Testis (tissue), 3 donors: ENCODE results near the gene LRIG1. TPM values are rescaled to one million over a fixed set of nuclear protein-coding genes. Genes with fewer than 3 reads are reported as not detected.

ENCODE experiments used
- DNase-seq: peaks from one replicate; pipeline ENCODE4 v3.0.0-alpha.2; 2019
- H3K27ac ChIP-seq, 2 donors: fragments of 200-600 bp; sonication (generic); one replicate each; pipeline ENCODE4 v1.5.1; 2019
- H3K27me3 ChIP-seq: fragments of 200-600 bp; sonication (generic); one replicate; pipeline ENCODE4 v1.5.1; 2019
- H3K36me3 ChIP-seq: fragments of 200-600 bp; sonication (generic); one replicate; pipeline ENCODE4 v1.5.1; 2017; ENCODE audit warnings: low read depth; ENCODE audit errors: missing control alignments
- H3K4me1 ChIP-seq: fragments of 200-600 bp; sonication (generic); one replicate; pipeline ENCODE4 v1.5.1; 2019
- H3K4me3 ChIP-seq, 2 donors: fragments of 200-600 bp; sonication (generic); one replicate each; pipeline ENCODE4 v1.5.1; 2017 to 2019
- H3K9me3 ChIP-seq: fragments of 200-600 bp; sonication (generic); one replicate; pipeline ENCODE4 v1.5.1; 2017
- CTCF ChIP-seq, 3 experiments: fragments of 450-650 bp in 2 of 3; fragments of 200-600 bp in 1 of 3; sonication (generic) in 1 of 3; IDR thresholded peaks; one replicate each; pipeline ENCODE4 v1.5.1; 2016 to 2019; ENCODE audit warnings: antibody characterized with exemption in 3 of 3, mild to moderate bottlenecking in 2 of 3, moderate library complexity in 1 of 3
- POLR2A ChIP-seq: fragments of 450-650 bp; IDR thresholded peaks from one replicate; pipeline ENCODE4 v1.6.1; 2017; ENCODE audit warnings: antibody characterized with exemption, mild to moderate bottlenecking, moderate library complexity
- WGBS, 2 donors: methylation state at CpG; one replicate each; pipeline ENCODE4 v1.1.5; 2018; 5-methylcytosine and 5-hydroxymethylcytosine counted together
- intact Hi-C: fragments of 100-400 bp; cut with DNase I; formaldehyde crosslinking; loops from one replicate; pipeline ENCODE4 v1.15.1; 2023; ENCODE audit warnings: low total_unique reads
- polyA plus RNA-seq: library from polyadenylated mRNA; stranded (reverse); fragments of 350-450 nt; fragmentation: Illumina TruSeq; extraction: RNeasy Lipid Tissue Mini Kit (QIAGEN cat#74804); gene quantifications from one replicate; pipeline ENCODE4 v1.2.3, GENCODE V29; 2014; ENCODE audit warnings: low read depth, low replicate concordance; ENCODE audit not compliant: insufficient read depth
- total RNA-seq, 2 donors: library from RNA; depleted of rRNA; stranded (reverse); fragments of >200 nt; gene quantifications; one replicate each; pipeline ENCODE4 v1.2.3, GENCODE V29; 2016

Gene LRIG1
- total and polyA plus RNA-seq, 3 donors from 2014 or later, result 62.7 to 107 (median 77.9) TPM

GRCh38 chr3:66532160-66532587, 31.4 kb upstream of the LRIG1 start:
- WGBS, 2 donors, result 79 to 95% methylated on average over 1 of the region's 1 CpG
- Histone ChIP-seq H3K4me3 (no peak overlapping the region), H3K27ac (no peak overlapping the region), H3K27me3 (no peaks in the 10 kb centered on the region), H3K4me1 (no peaks in the 10 kb centered on the region), H3K36me3 (no peaks in the 10 kb centered on the region), H3K9me3 (no peaks in the 10 kb centered on the region)
- intact Hi-C loops, result no loop called here
- no peak for DNase-seq
- TF ChIP-seq POLR2A (no peak), CTCF (IDR thresholded peaks at IDR 0.05) (no peak)

GRCh38 chr3:66531256-66531655, 30.4 kb upstream of the LRIG1 start:
- TF ChIP-seq POLR2A (no peak), CTCF (IDR thresholded peaks at IDR 0.05) (no peak)
- no peak overlapping the region for H3K4me3 ChIP-seq
- no peak overlapping the region for H3K27ac ChIP-seq
- H3K36me3 ChIP-seq, result no peaks in the 10 kb centered on the region
- intact Hi-C loops, result no loop called here
- H3K9me3 ChIP-seq, result no peaks in the 10 kb centered on the region
- DNase-seq, result no peak
- no peaks in the 10 kb centered on the region for H3K4me1 ChIP-seq
- WGBS, 2 donors, result 90 to 95% methylated on average over 1 of the region's 1 CpG
- H3K27me3 ChIP-seq, result no peaks in the 10 kb centered on the region

- DNase-seq, result no peak
- Histone ChIP-seq H3K9me3 (no peaks in the 10 kb centered on the region), H3K27me3 (no peaks in the 10 kb centered on the region), H3K36me3 (no peaks in the 10 kb centered on the region), H3K4me3 (no peak overlapping the region), H3K27ac (no peak overlapping the region), H3K4me1 (no peaks in the 10 kb centered on the region)
- no peak for TF ChIP-seq CTCF (IDR thresholded peaks at IDR 0.05)
- TF ChIP-seq POLR2A, result no peak
- 74 to 76% methylated on average over 4 of the region's 4 CpGs for WGBS, 2 donors
- intact Hi-C loops, result no loop called here
These were observed 26.4 kb upstream of the LRIG1 start for GRCh38 chr3:66527246-66527645.

GRCh38 chr3:66525771-66526170, 24.9 kb upstream of the LRIG1 start:
- H3K4me1 ChIP-seq, result no peaks in the 10 kb centered on the region
- no peaks in the 10 kb centered on the region for H3K27me3 ChIP-seq
- no peaks in the 10 kb centered on the region for H3K9me3 ChIP-seq
- DNase-seq, result no peak
- no peak overlapping the region for H3K27ac ChIP-seq
- no peaks in the 10 kb centered on the region for H3K36me3 ChIP-seq
- TF ChIP-seq POLR2A, result no peak
- TF ChIP-seq CTCF (IDR thresholded peaks at IDR 0.05), result no peak
- no peak overlapping the region for H3K4me3 ChIP-seq
- WGBS, 2 donors, result 88 to 96% methylated on average over 3 of the region's 3 CpGs
- intact Hi-C loops, result no loop called here

- TF ChIP-seq CTCF (IDR thresholded peaks at IDR 0.05) (no peak), POLR2A (no peak)
- no peak for DNase-seq
- no peak overlapping the region for H3K4me3 ChIP-seq
- intact Hi-C loops, result no loop called here
- H3K27me3 ChIP-seq, result no peaks in the 10 kb centered on the region
- WGBS, 2 donors, result 85 to 97% methylated on average over 2 of the region's 2 CpGs
- no peak overlapping the region for H3K27ac ChIP-seq
- H3K4me1 ChIP-seq, result no peaks in the 10 kb centered on the region
- no peaks in the 10 kb centered on the region for H3K9me3 ChIP-seq
- H3K36me3 ChIP-seq, result no peaks in the 10 kb centered on the region
These were observed 19.9 kb upstream of the LRIG1 start for GRCh38 chr3:66520724-66521123.
